ENCODE results near the gene CBY2.

CBY2 gene

GRCh38 chr13:45713106-45713690 lies 11.1 kb downstream of the CBY2 start:
- H3K9me3 Mint-ChIP-seq, result no peaks in the 10 kb centered on the region
- no peak overlapping the region for H3K4me3 Mint-ChIP-seq
- H3K36me3 Mint-ChIP-seq (ENCODE audit: low read depth), result no peaks in the 10 kb centered on the region
- no peak overlapping the region for H3K27ac Mint-ChIP-seq
- H3K27me3 Mint-ChIP-seq, result no peaks in the 10 kb centered on the region
- ATAC-seq (no peak), DNase-seq (no peak)
- H3K4me1 Mint-ChIP-seq, result no peaks in the 10 kb centered on the region

DNA sequence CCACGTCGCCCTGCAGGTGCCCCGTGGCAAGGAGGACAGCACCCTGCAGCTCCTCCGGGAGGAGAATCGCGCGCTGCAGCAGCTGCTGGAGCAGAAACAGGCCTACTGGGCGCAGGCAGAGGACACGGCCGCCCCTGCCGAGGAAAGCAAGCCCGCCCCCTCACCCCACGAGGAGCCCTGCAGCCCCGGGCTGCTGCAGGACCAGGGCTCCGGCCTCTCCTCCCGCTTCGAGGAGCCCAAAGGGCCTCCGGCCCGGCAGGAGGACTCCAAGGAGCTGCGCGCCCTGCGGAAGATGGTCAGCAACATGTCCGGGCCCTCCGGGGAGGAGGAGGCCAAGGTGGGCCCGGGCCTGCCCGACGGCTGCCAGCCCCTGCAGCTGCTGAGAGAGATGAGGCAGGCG lies 11.6 kb downstream of the CBY2 start:
- DNase-seq (no peak), ATAC-seq (no peak)
- H3K4me3 Mint-ChIP-seq, result no peak overlapping the region
- no peaks in the 10 kb centered on the region for H3K4me1 Mint-ChIP-seq
- no peaks in the 10 kb centered on the region for H3K36me3 Mint-ChIP-seq (ENCODE audit: low read depth)
- H3K27me3 Mint-ChIP-seq, result no peaks in the 10 kb centered on the region
- H3K27ac Mint-ChIP-seq, result no peak overlapping the region
- no peaks in the 10 kb centered on the region for H3K9me3 Mint-ChIP-seq

DNA sequence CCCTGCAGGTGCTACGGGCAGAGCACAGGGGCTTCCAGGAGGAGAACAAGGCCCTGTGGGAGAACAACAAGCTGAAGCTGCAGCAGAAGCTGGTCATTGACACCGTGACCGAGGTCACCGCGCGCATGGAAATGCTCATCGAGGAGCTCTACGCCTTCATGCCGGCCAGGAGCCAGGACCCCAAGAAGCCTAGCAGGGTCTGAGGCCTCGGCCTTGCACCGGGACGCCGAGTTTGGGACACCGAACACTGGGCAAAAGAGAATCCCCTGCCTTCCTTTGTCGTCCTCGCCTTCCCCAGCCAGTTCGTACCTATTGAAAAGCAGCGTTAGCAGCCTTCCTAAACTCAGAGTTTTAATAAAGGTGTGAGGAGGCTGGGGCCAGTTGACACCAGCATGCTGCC lies 12.1 kb downstream of the CBY2 start:
- Mint-ChIP-seq H3K36me3 (ENCODE audit: low read depth) (no peaks in the 10 kb centered on the region), H3K4me1 (no peaks in the 10 kb centered on the region), H3K4me3 (no peak overlapping the region), H3K27ac (no peak overlapping the region), H3K9me3 (no peaks in the 10 kb centered on the region), H3K27me3 (no peaks in the 10 kb centered on the region)
- no peak for ATAC-seq
- no peak for DNase-seq

DNA sequence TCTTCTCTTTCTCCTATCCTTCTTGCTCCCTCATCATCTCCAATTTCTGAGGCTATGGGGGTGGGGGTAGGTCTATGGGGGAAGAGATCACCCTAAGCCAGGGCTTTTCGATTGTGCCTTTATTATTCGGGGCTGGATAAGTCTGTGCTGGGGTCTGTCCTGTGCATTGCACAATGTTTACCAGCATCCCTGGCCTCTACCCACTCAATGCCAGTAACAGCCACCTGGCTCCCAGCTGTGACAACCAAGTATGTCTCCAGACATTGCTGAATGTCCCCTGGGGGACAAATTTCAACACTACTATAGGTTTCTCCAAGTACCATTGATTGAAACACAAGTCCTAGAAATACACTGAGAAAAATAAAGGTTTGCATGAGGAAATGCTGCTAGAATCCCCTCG lies 13.2 kb downstream of the CBY2 start:
- Mint-ChIP-seq H3K27me3 (no peaks in the 10 kb centered on the region), H3K36me3 (ENCODE audit: low read depth) (no peaks in the 10 kb centered on the region), H3K27ac (no peak overlapping the region), H3K9me3 (no peaks in the 10 kb centered on the region), H3K4me3 (no peak overlapping the region), H3K4me1 (no peaks in the 10 kb centered on the region)
- no peak for DNase-seq
- no peak for ATAC-seq

GRCh38 chr13:45717349-45717748 lies 15.2 kb downstream of the CBY2 start:
- no peak for ATAC-seq
- Mint-ChIP-seq H3K27me3 (no peaks in the 10 kb centered on the region), H3K4me3 (no peak overlapping the region), H3K4me1 (no peaks in the 10 kb centered on the region), H3K27ac (no peak overlapping the region), H3K9me3 (no peaks in the 10 kb centered on the region), H3K36me3 (ENCODE audit: low read depth) (no peaks in the 10 kb centered on the region)
- no peak for DNase-seq

- DNase-seq (no peak), ATAC-seq (no peak)
- Mint-ChIP-seq H3K9me3 (no peaks in the 10 kb centered on the region), H3K4me3 (no peak overlapping the region), H3K27ac (no peak overlapping the region), H3K4me1 (no peaks in the 10 kb centered on the region), H3K27me3 (no peaks in the 10 kb centered on the region), H3K36me3 (ENCODE audit: low read depth) (no peaks in the 10 kb centered on the region)
These were observed 15.9 kb downstream of the CBY2 start for GRCh38 chr13:45718063-45718462.

DNA sequence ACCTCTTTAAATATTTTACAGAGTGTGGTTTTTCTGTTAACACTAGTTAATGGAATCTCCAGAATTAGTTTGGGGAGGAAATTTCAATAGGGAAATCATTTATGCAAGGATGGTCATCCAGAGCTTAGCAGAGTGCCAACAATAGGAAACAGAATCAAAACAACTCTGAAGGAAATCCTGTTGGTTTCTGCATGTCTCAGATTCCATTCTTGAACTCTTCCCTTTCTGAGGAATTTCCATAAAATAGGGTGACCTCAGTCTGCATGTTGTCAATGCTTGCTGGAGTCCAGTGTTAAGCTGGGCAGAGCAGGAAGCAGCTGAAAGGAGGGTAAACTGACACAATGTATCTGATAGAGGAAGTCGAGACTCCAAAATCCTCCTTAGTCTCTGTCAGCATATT lies 16.9 kb downstream of the CBY2 start:
- H3K27ac Mint-ChIP-seq, result no peak overlapping the region
- no peak for DNase-seq

GRCh38 chr13:45721203-45721731 lies 19.1 kb downstream of the CBY2 start:
- H3K27ac Mint-ChIP-seq, result no peak overlapping the region
- H3K36me3 Mint-ChIP-seq (ENCODE audit: low read depth), result no peaks in the 10 kb centered on the region
- H3K27me3 Mint-ChIP-seq, result no peaks in the 10 kb centered on the region
- no peaks in the 10 kb centered on the region for H3K9me3 Mint-ChIP-seq
- H3K4me1 Mint-ChIP-seq, result no peaks in the 10 kb centered on the region
- ATAC-seq, result no peak
- no peak overlapping the region for H3K4me3 Mint-ChIP-seq
- DNase-seq, result no peak

More for the DNA sequence above, 16.9 kb downstream of the CBY2 start:
- no peaks in the 10 kb centered on the region for H3K27me3 Mint-ChIP-seq
- H3K4me1 Mint-ChIP-seq, result no peaks in the 10 kb centered on the region
- ATAC-seq, result no peak
- no peak overlapping the region for H3K4me3 Mint-ChIP-seq
- H3K9me3 Mint-ChIP-seq, result no peaks in the 10 kb centered on the region
- no peaks in the 10 kb centered on the region for H3K36me3 Mint-ChIP-seq (ENCODE audit: low read depth)

DNA sequence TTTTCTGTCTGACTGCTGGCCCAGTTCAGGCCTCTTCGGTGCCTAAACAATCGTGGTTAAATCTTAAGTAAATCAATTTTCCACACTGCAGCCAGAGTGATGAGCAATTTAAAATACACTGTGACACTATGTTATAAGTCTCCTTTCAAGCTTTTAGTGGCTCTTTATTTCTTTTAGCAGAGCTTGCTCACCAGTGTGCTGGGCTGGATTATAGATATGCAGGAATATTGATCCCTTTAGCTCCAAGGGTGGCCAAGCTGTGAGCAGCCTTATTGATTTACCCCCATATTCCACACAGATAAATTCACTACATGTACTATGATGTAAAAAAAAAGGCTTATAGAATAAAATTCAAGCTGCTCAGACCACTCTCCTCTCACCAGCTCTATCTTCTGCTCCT lies 21.7 kb downstream of the CBY2 start:
- H3K36me3 Mint-ChIP-seq (ENCODE audit: low read depth), result no peaks in the 10 kb centered on the region
- no peaks in the 10 kb centered on the region for H3K4me1 Mint-ChIP-seq
- H3K4me3 Mint-ChIP-seq, result no peak overlapping the region
- no peaks in the 10 kb centered on the region for H3K9me3 Mint-ChIP-seq
- no peak for DNase-seq
- no peak for ATAC-seq
- H3K27ac Mint-ChIP-seq, result no peak overlapping the region
- no peaks in the 10 kb centered on the region for H3K27me3 Mint-ChIP-seq

DNA sequence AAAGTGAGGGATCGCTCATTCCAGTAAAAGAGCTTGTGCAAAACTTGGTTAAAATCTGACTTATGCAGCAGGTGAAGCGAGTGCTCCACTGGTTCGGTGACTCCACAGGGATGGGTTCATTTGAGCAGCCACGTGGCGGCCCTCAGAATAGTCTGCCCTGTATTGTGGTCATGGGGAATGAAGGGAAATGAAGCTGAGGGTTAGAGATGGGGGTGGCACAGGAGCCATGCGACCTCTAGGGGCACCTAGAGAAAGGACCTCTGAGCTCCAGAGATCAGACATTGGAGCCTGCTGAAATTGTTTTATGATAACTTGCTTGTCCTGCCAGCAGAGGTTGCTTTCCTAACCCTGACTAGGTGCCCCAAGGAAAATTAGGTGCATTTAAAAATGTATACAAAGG lies 26.6 kb downstream of the CBY2 start:
- no peaks in the 10 kb centered on the region for H3K9me3 Mint-ChIP-seq
- no peaks in the 10 kb centered on the region for H3K36me3 Mint-ChIP-seq (ENCODE audit: low read depth)
- H3K27ac Mint-ChIP-seq, result no peak overlapping the region
- peak; percentile 54 for ATAC-seq
- DNase-seq, result no peak
- no peaks in the 10 kb centered on the region for H3K27me3 Mint-ChIP-seq
- no peak overlapping the region for H3K4me3 Mint-ChIP-seq
- H3K4me1 Mint-ChIP-seq, result no peaks in the 10 kb centered on the region

GRCh38 chr13:45731455-45731854 lies 29.3 kb downstream of the CBY2 start:
- no peaks in the 10 kb centered on the region for H3K36me3 Mint-ChIP-seq (ENCODE audit: low read depth)
- no peak overlapping the region for H3K4me3 Mint-ChIP-seq
- DNase-seq (no peak), ATAC-seq (no peak)
- no peaks in the 10 kb centered on the region for H3K9me3 Mint-ChIP-seq
- H3K27ac Mint-ChIP-seq, result no peak overlapping the region
- H3K4me1 Mint-ChIP-seq, result no peaks in the 10 kb centered on the region
- H3K27me3 Mint-ChIP-seq, result peaks cover 3% of the 10 kb centered on the region

DNA sequence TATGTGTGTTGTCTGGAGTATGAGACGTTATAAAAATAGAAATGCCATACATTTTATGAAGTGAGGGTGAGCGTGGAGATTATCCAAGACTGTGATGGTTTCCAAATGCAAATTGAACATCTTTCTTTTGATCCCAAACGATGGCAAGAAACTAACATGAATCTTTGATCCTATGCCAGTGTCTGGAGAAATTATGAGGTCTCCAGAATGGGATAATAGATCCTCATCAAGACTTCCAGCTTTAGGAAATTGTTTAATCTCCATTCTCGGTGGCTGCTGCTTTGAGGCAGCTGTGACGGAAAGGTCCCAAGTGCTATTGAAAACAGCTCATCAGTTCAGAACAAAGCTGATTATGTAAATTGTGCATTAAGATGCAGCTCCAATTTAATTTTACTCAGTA lies 30.8 kb downstream of the CBY2 start:
- ATAC-seq (no peak), DNase-seq (no peak)
- H3K36me3 Mint-ChIP-seq (ENCODE audit: low read depth), result no peaks in the 10 kb centered on the region
- peaks cover 2% of the 10 kb centered on the region for H3K4me1 Mint-ChIP-seq
- no peaks in the 10 kb centered on the region for H3K9me3 Mint-ChIP-seq
- no peak overlapping the region for H3K4me3 Mint-ChIP-seq
- H3K27me3 Mint-ChIP-seq, result peaks cover 3% of the 10 kb centered on the region
- no peak overlapping the region for H3K27ac Mint-ChIP-seq

DNA sequence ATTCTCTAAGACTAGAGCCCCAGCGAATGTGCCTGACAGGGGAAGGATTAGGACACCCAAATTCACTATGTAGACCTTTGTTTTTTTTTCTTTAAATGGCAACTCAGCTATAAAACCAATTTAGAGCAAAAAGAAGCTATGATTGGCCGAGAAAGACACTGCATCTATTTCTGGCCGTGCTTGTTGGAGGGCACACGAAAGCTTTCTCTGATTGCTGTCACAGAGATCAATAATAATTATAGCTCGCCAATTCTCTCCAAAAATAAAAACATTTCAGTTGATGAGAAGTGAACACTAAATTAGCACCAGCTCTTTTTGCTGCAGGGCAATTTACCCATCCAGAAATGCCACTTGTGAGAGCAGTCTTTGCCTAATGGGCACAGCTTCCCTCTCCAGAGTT lies 31.2 kb downstream of the CBY2 start:
- ATAC-seq, result no peak
- peaks cover 2% of the 10 kb centered on the region for H3K4me1 Mint-ChIP-seq

GRCh38 chr13:45737571-45738017 lies 35.5 kb downstream of the CBY2 start:
- DNase-seq (peak; percentile 23), ATAC-seq (peak; percentile 40)
- H3K27me3 Mint-ChIP-seq, result peaks cover 3% of the 10 kb centered on the region
- no peak overlapping the region for H3K27ac Mint-ChIP-seq
- H3K36me3 Mint-ChIP-seq (ENCODE audit: low read depth), result no peaks in the 10 kb centered on the region
- no peak overlapping the region for H3K4me3 Mint-ChIP-seq
- no peaks in the 10 kb centered on the region for H3K9me3 Mint-ChIP-seq
- peaks cover 2% of the 10 kb centered on the region for H3K4me1 Mint-ChIP-seq

More for the DNA sequence above, 31.2 kb downstream of the CBY2 start:
- no peaks in the 10 kb centered on the region for H3K36me3 Mint-ChIP-seq (ENCODE audit: low read depth)
- no peak for DNase-seq
- H3K9me3 Mint-ChIP-seq, result no peaks in the 10 kb centered on the region
- H3K4me3 Mint-ChIP-seq, result no peak overlapping the region
- peaks cover 3% of the 10 kb centered on the region for H3K27me3 Mint-ChIP-seq
- no peak overlapping the region for H3K27ac Mint-ChIP-seq

GRCh38 chr13:45742985-45743384 lies 40.9 kb downstream of the CBY2 start:
- Mint-ChIP-seq H3K27me3 (no peaks in the 10 kb centered on the region), H3K36me3 (ENCODE audit: low read depth) (no peaks in the 10 kb centered on the region), H3K9me3 (no peaks in the 10 kb centered on the region), H3K27ac (no peak overlapping the region), H3K4me3 (no peak overlapping the region), H3K4me1 (no peaks in the 10 kb centered on the region)
- DNase-seq, result no peak
- ATAC-seq, result no peak

DNA sequence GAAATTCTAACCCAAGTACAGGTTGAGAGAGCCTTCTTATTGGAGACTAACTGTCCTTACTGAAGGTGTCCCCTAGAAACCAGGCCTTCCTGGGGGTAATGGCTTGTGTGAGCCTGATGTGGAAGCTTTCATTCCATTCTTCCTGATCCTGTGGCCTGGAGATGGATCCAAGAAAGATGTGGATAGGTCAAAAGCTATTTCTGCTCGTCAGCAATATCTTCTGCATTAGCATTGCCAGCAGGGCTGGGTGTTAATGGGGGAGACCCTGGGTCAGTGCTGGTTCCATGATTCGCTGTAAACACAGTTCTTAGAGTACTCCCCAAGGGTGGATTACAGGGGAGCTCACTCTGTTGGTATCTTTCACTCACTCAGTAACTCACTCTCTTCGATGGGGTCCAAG lies 42.9 kb downstream of the CBY2 start:
- H3K9me3 Mint-ChIP-seq, result no peaks in the 10 kb centered on the region
- DNase-seq (no peak), ATAC-seq (no peak)
- no peak overlapping the region for H3K4me3 Mint-ChIP-seq
- H3K4me1 Mint-ChIP-seq, result no peaks in the 10 kb centered on the region
- H3K27ac Mint-ChIP-seq, result no peak overlapping the region
- no peaks in the 10 kb centered on the region for H3K27me3 Mint-ChIP-seq
- no peaks in the 10 kb centered on the region for H3K36me3 Mint-ChIP-seq (ENCODE audit: low read depth)

Measured in activated naive CD8-positive, alpha-beta T cell treated with anti-CD3 and anti-CD28 coated beads, Interleukin-2, amount 50 U/mL, for 24 hours (primary cell).